Kidney (tissue), 14 donors: ENCODE measurements around the gene ANXA5. TPM values are rescaled to one million over a fixed set of nuclear protein-coding genes. Genes with fewer than 3 reads are reported as not detected.

Experiments
- DNase-seq, 5 donors: peaks; one replicate each; pipeline ENCODE4 v3.0.0-alpha.2; 2013 to 2020
- FAIRE-seq: peaks from 2 replicates; lab custom pipeline; 2012; peaks lifted over from hg19 to GRCh38; lab: Jason Lieb, UNC
- H3K27ac ChIP-seq, 2 donors: one replicate each; pipeline ENCODE4 v1.7.0; 2013; ENCODE audit warnings: low read depth in 2 of 2, low read length in 2 of 2, inconsistent platforms in 1 of 2
- H3K27me3 ChIP-seq: one replicate; pipeline ENCODE4 v1.7.1; 2013; ENCODE audit warnings: low read length, inconsistent platforms; ENCODE audit not compliant: control insufficient read depth, insufficient read depth
- H3K36me3 ChIP-seq, 3 donors: one replicate each; pipeline versions ENCODE4 v1.7.0 to v1.7.1; 2013; ENCODE audit warnings: low read length in 3 of 3, control low read depth in 1 of 3, inconsistent platforms in 1 of 3; ENCODE audit not compliant: insufficient read depth in 3 of 3, control insufficient read depth in 2 of 3
- H3K4me1 ChIP-seq, 3 donors: one replicate each; pipeline versions ENCODE4 v1.7.0 to v1.7.1; 2013; ENCODE audit warnings: low read length in 3 of 3, inconsistent platforms in 1 of 3, low read depth in 1 of 3; ENCODE audit not compliant: control insufficient read depth in 2 of 3, insufficient read depth in 2 of 3
- H3K4me3 ChIP-seq, 3 donors: one replicate each; pipeline versions ENCODE4 v1.7.0 to v1.8.1; 2013; ENCODE audit warnings: low read length in 3 of 3, control low read depth in 1 of 3, inconsistent platforms in 1 of 3
- H3K9ac ChIP-seq, 3 donors: one replicate each; pipeline versions ENCODE4 v1.7.0 to v1.7.1; 2013; ENCODE audit warnings: low read length in 3 of 3, control low read depth in 1 of 3, inconsistent platforms in 1 of 3
- H3K9me3 ChIP-seq, 3 donors: one replicate each; pipeline versions ENCODE4 v1.7.0 to v1.7.1; 2013; ENCODE audit warnings: low read length in 3 of 3, control low read depth in 1 of 3, inconsistent platforms in 1 of 3; ENCODE audit not compliant: control insufficient read depth in 2 of 3, insufficient read depth in 1 of 3
- CTCF ChIP-seq: IDR thresholded peaks from 3 replicates; pipeline ENCODE4 v1.5.1; 2012; ENCODE audit warnings: mild to moderate bottlenecking, moderate library complexity, borderline replicate concordance; ENCODE audit not compliant: insufficient read depth; ENCODE audit errors: extremely low read depth
- intact Hi-C: fragments of 100-400 bp; cut with DNase I; formaldehyde crosslinking; loops from one replicate; pipeline ENCODE4 v1.11.1; 2022
- polyA plus RNA-seq: library from polyadenylated mRNA; stranded (reverse); fragments of 350-450 nt; fragmentation: Illumina TruSeq; extraction: RNeasy Lipid Tissue Mini Kit (QIAGEN cat#74804); gene quantifications from one replicate; pipeline ENCODE4 v1.2.3, GENCODE V29; 2014; ENCODE audit warnings: low read depth, low replicate concordance; ENCODE audit not compliant: insufficient read depth
- total RNA-seq: library from RNA; stranded (reverse); fragmentation: NEBNext Ultra II Directional; extraction: Animal tissue kit (Norgen Biotek cat#: 25700); gene quantifications from one replicate; pipeline ENCODE4 v1.2.1, GENCODE V29; 2021
- donor health status: control.
- donor health status: control.
- donor health status: control.
- donor health status: control.
- donor health status: control.
- donor health status: DM: yes; HTN: yes; CAD: no.
- donor health status: Normal renal cell carcinoma (clear cell type).

The ANXA5 gene
- total and polyA plus RNA-seq, 2 donors from 2014 or later, result 248 to 302 TPM

- Histone ChIP-seq H3K9ac (no peak overlapping the region), H3K27ac (no peak overlapping the region), H3K4me3 (no peak overlapping the region), H3K9me3 (no peaks in the 10 kb centered on the region), H3K36me3 (no peaks in the 10 kb centered on the region), H3K27me3 (no peaks in the 10 kb centered on the region), H3K4me1 (peaks cover 0 to 2% (median 0%) of the 10 kb centered on the region in 3 donors)
- FAIRE-seq (no peak), DNase-seq (no peak)
- intact Hi-C loops, result no loop called here
- TF ChIP-seq CTCF, result no peak
Observed at GRCh38 chr4:121701263-121701662, 4.5 kb upstream of the ANXA5 start.

- no peak for TF ChIP-seq CTCF
- Histone ChIP-seq H3K4me3 (no peak overlapping the region), H3K27ac (no peak overlapping the region), H3K27me3 (no peaks in the 10 kb centered on the region), H3K36me3 (no peaks in the 10 kb centered on the region), H3K9ac (no peak overlapping the region), H3K4me1 (peaks cover 0 to 9% (median 2%) of the 10 kb centered on the region in 3 donors), H3K9me3 (no peaks in the 10 kb centered on the region)
- FAIRE-seq (no peak), DNase-seq (no peak)
- intact Hi-C loops, result no loop called here
Observed at GRCh38 chr4:121698236-121698671, 1.5 kb upstream of the ANXA5 start.

GRCh38 chr4:121697564-121697963 is 784 bp upstream of the ANXA5 start:
- intact Hi-C loops, result no loop called here
- DNase-seq (peak in 1 of 5 donors; percentile 24), FAIRE-seq (no peak)
- TF ChIP-seq CTCF, result no peak
- Histone ChIP-seq H3K36me3 (no peaks in the 10 kb centered on the region), H3K4me3 (peak overlapping the region; percentile 72 to 91 (median 88)), H3K4me1 (peaks cover 0 to 9% (median 2%) of the 10 kb centered on the region in 3 donors), H3K27ac (peak overlapping the region in 1 of 2 donors; percentile 93), H3K27me3 (no peaks in the 10 kb centered on the region), H3K9ac (peak overlapping the region; percentile 51 to 96 (median 82)), H3K9me3 (no peaks in the 10 kb centered on the region)

- Histone ChIP-seq H3K9ac (peak overlapping the region; percentile 75 to 91 (median 90)), H3K4me3 (peak overlapping the region; percentile 84 to 96 (median 94)), H3K9me3 (no peaks in the 10 kb centered on the region), H3K27ac (peak overlapping the region; percentile 86 to 93), H3K27me3 (no peaks in the 10 kb centered on the region), H3K4me1 (peaks cover 0 to 13% (median 2%) of the 10 kb centered on the region in 3 donors), H3K36me3 (no peaks in the 10 kb centered on the region)
- DNase-seq, result peak; percentile 51 to 92 (median 79)
- FAIRE-seq, result no peak
- no peak for TF ChIP-seq CTCF
- intact Hi-C loops, result no loop called here
Observed at GRCh38 chr4:121696170-121696580, 605 bp downstream of the ANXA5 start.
